Activated naive CD4-positive, alpha-beta T cell treated with anti-CD3 and anti-CD28 coated beads, Interleukin-2, amount 50 U/mL, for 24 hours (primary cell): ENCODE data around the gene HABP4.

Experiments used
- H3K27ac Mint-ChIP-seq: one replicate; pipeline ENCODE4 v1.8.0; 2021; ENCODE audit warnings: mild to moderate bottlenecking, mixed read lengths
- H3K27me3 Mint-ChIP-seq: one replicate; pipeline ENCODE4 v1.8.0; 2021; ENCODE audit warnings: mixed read lengths
- H3K36me3 Mint-ChIP-seq: one replicate; pipeline ENCODE4 v1.8.0; 2021; ENCODE audit warnings: mixed read lengths
- H3K4me1 Mint-ChIP-seq: one replicate; pipeline ENCODE4 v1.8.0; 2021; ENCODE audit warnings: mixed read lengths
- H3K4me3 Mint-ChIP-seq: one replicate; pipeline ENCODE4 v1.8.0; 2021; ENCODE audit warnings: mild to moderate bottlenecking, mixed read lengths
- H3K9me3 Mint-ChIP-seq: one replicate; pipeline ENCODE4 v1.8.0; 2021; ENCODE audit warnings: mixed read lengths

Gene HABP4

DNA sequence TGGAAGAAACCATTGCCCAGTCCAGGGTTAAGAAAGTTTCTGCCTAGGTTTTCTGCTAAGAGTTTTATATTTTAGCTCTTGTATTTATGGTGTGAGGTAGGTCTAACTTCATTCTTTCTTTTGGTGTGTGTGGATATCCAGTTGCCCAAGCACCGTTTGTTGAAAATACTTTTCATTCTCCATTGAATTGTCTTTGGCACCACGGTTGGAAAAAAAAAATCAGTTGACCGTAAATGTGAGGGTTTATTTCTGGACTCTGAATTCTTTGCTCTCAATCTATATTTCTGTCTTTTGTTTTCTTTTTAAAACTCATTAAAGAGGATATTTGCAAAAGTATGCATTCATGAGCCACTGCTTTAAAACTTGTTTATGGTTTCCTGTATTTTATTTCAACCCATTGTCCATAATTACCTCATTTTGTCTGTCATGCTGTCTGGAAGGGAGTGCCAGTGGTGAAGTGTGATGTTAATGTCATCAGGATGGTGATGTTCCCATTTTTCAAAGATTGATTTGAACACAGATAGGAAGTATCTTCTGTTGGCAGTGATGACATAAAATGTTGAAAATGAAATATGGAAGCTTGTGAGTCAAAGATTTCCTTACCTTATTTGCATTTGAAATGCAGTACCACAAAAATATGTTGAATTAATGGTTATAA, 33.9 kb downstream of the HABP4 start:
- Mint-ChIP-seq H3K4me1 (peaks cover 6% of the 10 kb centered on the region), H3K27ac (peak overlapping the region; percentile 79)

DNA sequence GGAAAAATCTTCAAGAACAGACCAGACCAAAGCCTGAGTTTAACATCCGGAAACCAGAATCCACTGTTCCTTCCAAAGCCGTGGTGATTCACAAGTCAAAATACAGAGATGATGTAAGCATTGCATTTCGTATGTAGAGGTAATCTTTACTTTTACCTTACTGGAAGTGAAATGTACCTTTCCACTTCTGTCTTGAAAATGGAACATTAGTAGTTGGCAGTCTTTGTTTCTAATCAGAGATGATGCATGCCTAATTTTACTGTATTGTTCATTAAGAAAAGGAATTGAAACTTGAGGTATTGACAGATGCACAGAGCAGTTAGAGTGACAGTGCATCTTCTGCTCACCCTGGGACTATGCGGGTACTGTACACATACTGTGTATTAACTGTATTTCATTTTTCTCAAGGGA, 34.6 kb downstream of the HABP4 start:
- Mint-ChIP-seq H3K36me3 (peaks cover 12% of the 10 kb centered on the region), H3K27ac (no peak overlapping the region), H3K4me1 (peaks cover 3% of the 10 kb centered on the region), H3K4me3 (no peak overlapping the region), H3K9me3 (no peaks in the 10 kb centered on the region), H3K27me3 (no peaks in the 10 kb centered on the region)

More for the DNA sequence above, 33.9 kb downstream of the HABP4 start:
- Mint-ChIP-seq H3K9me3 (no peaks in the 10 kb centered on the region), H3K36me3 (peaks cover 13% of the 10 kb centered on the region), H3K4me3 (no peak overlapping the region), H3K27me3 (no peaks in the 10 kb centered on the region)

DNA sequence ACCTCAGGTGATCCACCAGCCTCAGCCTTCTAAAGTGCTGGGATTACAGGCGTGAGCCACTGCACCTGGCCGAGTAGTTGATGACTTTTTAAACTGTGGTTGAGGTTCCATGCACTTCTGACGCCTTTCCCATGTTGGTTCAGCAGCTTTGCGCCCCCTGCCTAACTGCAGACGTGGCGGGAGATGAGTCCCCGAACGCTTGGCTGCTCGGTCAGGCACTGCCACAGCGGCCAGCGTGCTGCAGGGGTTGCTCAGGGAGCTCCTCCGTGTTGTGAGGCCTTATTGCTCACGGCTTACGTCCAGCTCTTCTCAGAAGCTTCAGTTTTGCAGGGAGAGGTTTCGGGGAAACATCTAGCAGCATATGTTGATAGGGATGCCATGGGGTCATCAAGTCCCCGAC, 35.3 kb downstream of the HABP4 start:
- peaks cover 13% of the 10 kb centered on the region for H3K36me3 Mint-ChIP-seq
- H3K27ac Mint-ChIP-seq: no peak overlapping the region
- H3K27me3 Mint-ChIP-seq: no peaks in the 10 kb centered on the region
- no peaks in the 10 kb centered on the region for H3K9me3 Mint-ChIP-seq
- no peak overlapping the region for H3K4me3 Mint-ChIP-seq
- peaks cover 3% of the 10 kb centered on the region for H3K4me1 Mint-ChIP-seq

GRCh38 chr9:96486386-96487028, 36.5 kb downstream of the HABP4 start:
- H3K27ac Mint-ChIP-seq: no peak overlapping the region
- peaks cover 7% of the 10 kb centered on the region for H3K4me1 Mint-ChIP-seq
- no peak overlapping the region for H3K4me3 Mint-ChIP-seq
- no peaks in the 10 kb centered on the region for H3K9me3 Mint-ChIP-seq
- H3K27me3 Mint-ChIP-seq: no peaks in the 10 kb centered on the region
- peaks cover 13% of the 10 kb centered on the region for H3K36me3 Mint-ChIP-seq

DNA sequence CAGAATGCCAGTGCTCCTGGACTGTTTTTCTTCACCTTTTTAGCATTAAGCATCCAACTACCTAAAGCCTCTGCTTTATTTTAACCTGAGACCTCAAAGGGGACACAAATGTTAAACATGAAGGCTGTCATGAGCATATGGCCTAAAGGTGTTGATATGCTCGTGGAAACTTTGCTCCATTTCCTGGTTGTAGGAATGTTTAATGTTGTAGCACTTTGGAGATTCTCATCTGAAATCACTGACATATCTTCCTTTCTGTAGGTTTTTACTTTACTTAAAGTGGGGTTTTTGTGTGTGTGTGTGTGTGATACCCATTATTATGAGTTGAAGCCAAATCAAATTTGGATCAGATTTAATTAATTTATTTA, 37.0 kb downstream of the HABP4 start:
- no peak overlapping the region for H3K4me3 Mint-ChIP-seq
- H3K27ac Mint-ChIP-seq: peak overlapping the region; percentile 55
- no peaks in the 10 kb centered on the region for H3K27me3 Mint-ChIP-seq
- peaks cover 15% of the 10 kb centered on the region for H3K36me3 Mint-ChIP-seq
- peaks cover 11% of the 10 kb centered on the region for H3K4me1 Mint-ChIP-seq
- H3K9me3 Mint-ChIP-seq: no peaks in the 10 kb centered on the region

GRCh38 chr9:96487949-96488348, 38.0 kb downstream of the HABP4 start:
- Mint-ChIP-seq H3K27ac (no peak overlapping the region), H3K27me3 (no peaks in the 10 kb centered on the region), H3K4me1 (peaks cover 11% of the 10 kb centered on the region), H3K4me3 (no peak overlapping the region), H3K36me3 (peaks cover 11% of the 10 kb centered on the region), H3K9me3 (no peaks in the 10 kb centered on the region)

DNA sequence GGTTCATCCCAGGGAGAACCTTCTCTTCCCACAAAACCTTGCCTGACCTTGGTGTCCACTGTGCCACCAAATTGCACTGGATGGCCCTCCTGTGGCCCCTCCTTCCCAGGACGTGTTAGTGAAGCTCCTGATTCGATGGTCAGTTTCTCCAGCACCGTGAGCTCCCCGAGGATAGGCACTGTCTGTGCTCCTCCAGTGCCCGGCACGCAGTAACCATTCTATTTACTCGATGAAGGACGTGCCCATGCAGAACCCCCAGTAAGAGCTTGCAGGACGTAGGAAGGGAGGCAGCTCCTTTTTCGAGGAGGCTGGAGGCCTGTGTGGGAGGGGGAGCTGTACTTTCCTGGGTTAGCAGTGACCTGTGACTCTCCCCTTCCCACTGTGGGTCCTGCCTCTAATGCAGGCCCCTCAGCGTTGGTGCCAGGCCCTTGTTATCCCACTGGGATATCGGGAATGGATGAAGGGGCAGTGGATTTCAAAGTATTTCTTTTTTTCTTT, 39.6 kb downstream of the HABP4 start:
- H3K9me3 Mint-ChIP-seq: no peaks in the 10 kb centered on the region
- H3K4me1 Mint-ChIP-seq: peaks cover 8% of the 10 kb centered on the region
- H3K27me3 Mint-ChIP-seq: no peaks in the 10 kb centered on the region
- H3K4me3 Mint-ChIP-seq: no peak overlapping the region
- H3K27ac Mint-ChIP-seq: peak overlapping the region; percentile 66
- H3K36me3 Mint-ChIP-seq: peaks cover 9% of the 10 kb centered on the region

DNA sequence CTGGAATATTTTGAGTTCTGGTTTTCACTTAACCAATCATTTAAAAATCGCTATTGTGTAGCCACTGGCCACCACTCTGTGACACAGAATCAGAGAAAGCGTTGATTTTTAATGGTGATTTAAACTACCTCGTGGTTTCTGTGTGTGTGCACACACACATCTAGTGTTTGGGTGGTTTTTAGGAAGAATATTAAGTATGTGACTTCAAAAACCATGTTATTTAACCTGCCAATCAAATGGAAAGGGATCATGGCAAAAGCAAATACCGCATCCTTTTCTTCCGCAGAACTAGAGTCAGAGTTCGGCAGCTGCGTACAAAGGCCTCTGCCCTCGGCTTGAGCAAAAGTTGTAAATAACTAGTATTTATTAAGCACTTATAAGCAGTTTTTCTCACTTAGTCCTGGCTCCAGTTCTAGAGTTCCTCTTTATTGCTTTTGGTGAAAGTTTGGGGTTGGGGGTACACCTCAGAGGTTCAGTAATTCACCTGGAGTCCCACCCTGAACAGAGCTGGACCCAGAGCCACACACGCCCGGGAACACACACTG, 40.6 kb downstream of the HABP4 start:
- Mint-ChIP-seq H3K36me3 (peaks cover 9% of the 10 kb centered on the region), H3K4me1 (peaks cover 8% of the 10 kb centered on the region), H3K9me3 (no peaks in the 10 kb centered on the region), H3K4me3 (no peak overlapping the region), H3K27ac (no peak overlapping the region), H3K27me3 (no peaks in the 10 kb centered on the region)

GRCh38 chr9:96491079-96491879, 41.3 kb downstream of the HABP4 start:
- peaks cover 8% of the 10 kb centered on the region for H3K4me1 Mint-ChIP-seq
- H3K4me3 Mint-ChIP-seq: no peak overlapping the region
- no peaks in the 10 kb centered on the region for H3K27me3 Mint-ChIP-seq
- H3K27ac Mint-ChIP-seq: peak overlapping the region; percentile 95
- peaks cover 9% of the 10 kb centered on the region for H3K36me3 Mint-ChIP-seq
- no peaks in the 10 kb centered on the region for H3K9me3 Mint-ChIP-seq

DNA sequence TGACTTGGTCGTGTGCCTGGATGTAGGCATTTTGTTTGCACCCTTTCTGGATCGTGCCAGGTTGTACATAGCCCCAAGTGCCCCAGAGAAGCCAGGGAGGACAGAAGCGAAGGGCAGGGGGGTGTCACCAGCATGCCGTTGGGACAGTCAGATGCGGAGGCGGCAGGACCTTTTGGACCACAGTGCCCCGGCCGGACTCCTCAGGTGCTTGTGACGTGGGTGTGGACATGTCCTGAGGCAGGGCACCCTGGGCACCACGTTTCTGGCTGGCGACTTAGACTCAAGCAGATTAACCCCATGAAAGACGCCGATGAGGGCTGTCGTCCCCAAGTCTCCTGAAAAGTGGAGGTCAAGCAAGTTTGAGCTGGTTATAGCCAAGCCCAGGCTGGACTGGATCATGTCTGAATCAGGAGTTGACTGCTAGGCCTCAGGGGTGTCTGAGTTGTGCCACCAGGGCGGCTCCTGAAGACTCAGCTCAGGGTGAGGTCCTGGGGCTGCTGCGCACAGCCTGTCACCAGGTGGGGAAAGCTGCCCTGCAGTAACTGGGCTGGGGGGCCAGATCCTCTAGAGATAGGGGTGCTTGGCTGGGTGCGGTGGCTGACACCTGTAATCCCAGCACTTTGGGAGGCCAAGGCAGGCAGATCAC, 42.0 kb downstream of the HABP4 start:
- H3K27ac Mint-ChIP-seq: peak overlapping the region; percentile 95

DNA sequence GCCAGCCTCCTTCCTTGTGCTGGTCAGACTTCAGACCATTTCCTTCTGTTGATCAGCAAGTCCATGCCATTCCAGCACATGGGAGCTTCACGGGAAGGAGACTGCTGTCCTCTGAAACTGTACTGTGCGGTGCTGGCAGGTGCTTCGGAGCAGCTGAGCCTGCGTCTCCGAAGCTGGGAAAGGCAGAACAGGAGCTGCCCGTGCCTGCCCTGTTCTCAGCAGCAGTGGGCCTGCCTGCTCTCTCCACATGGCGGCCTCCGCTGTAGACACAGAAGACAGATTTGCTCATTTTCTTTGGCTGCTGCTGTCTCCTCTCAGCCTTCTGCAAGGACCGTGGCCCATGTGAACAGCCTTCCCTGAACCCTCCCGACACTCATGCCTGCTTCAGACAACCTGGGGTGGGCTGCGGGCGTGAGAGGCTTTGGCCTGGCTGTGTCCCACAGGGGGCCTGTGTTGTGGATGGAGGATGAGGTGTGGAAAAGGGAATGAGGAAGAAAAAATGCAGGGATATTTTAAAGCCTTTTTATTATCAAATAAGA, 43.1 kb downstream of the HABP4 start:
- H3K36me3 Mint-ChIP-seq: peaks cover 5% of the 10 kb centered on the region
- no peaks in the 10 kb centered on the region for H3K9me3 Mint-ChIP-seq
- no peak overlapping the region for H3K4me3 Mint-ChIP-seq
- H3K4me1 Mint-ChIP-seq: peaks cover 8% of the 10 kb centered on the region
- no peaks in the 10 kb centered on the region for H3K27me3 Mint-ChIP-seq
- H3K27ac Mint-ChIP-seq: no peak overlapping the region

More for the DNA sequence above, 42.0 kb downstream of the HABP4 start:
- no peak overlapping the region for H3K4me3 Mint-ChIP-seq
- no peaks in the 10 kb centered on the region for H3K9me3 Mint-ChIP-seq
- H3K27me3 Mint-ChIP-seq: no peaks in the 10 kb centered on the region
- peaks cover 8% of the 10 kb centered on the region for H3K4me1 Mint-ChIP-seq
- H3K36me3 Mint-ChIP-seq: peaks cover 9% of the 10 kb centered on the region

DNA sequence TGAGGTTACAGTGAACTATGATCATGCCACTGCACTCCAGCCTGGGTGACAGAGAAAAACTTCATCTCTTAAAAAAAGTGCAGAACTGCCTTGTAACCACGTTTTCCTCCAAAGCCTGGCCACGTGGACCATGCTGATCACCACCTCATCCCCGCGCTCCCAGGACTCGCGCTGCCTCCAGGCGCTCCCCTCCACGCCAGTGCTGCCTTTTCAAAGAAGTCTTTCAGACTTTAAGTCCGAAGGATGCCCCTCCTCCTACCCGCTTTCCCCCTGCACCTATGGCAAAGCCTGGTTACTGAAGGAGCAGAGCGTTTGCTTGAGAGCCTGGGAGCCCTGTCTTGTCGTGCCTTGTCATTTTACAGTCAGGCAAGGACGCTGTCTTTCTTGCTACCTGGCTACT, 43.8 kb downstream of the HABP4 start:
- no peak overlapping the region for H3K4me3 Mint-ChIP-seq
- peaks cover 8% of the 10 kb centered on the region for H3K4me1 Mint-ChIP-seq
- no peaks in the 10 kb centered on the region for H3K27me3 Mint-ChIP-seq
- no peaks in the 10 kb centered on the region for H3K9me3 Mint-ChIP-seq
- H3K36me3 Mint-ChIP-seq: peaks cover 5% of the 10 kb centered on the region
- H3K27ac Mint-ChIP-seq: no peak overlapping the region

DNA sequence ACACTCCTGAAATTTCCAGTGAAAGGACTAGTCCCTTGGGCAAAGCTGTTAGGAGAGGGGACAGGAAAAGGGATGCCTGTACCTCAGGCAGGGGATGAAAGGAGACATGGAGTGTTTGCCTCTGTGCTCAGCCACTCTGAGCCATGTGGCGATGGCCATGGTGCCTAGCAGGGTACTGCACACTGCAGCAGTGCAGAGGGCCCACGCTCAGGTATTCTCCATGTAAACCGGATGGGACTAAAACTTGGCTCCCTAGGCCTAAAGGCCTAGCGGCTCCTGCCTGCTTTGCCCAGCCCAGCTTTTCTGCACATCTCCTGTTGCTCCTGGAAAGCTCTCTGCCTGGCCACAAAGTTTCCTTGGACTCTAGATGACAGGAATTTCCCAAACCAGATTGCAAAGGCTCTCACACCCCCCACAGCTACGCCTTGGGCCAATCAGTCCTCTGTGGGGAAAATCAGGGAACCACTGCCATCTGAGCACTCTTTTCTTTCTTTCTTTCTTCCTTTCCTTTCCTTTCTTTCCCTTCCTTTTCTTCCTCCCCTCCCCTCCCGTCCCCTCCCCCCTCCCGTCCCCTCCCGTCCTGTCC, 44.3 kb downstream of the HABP4 start:
- Mint-ChIP-seq H3K9me3 (no peaks in the 10 kb centered on the region), H3K36me3 (peaks cover 5% of the 10 kb centered on the region), H3K4me3 (no peak overlapping the region), H3K27ac (no peak overlapping the region), H3K27me3 (no peaks in the 10 kb centered on the region), H3K4me1 (peaks cover 8% of the 10 kb centered on the region)

DNA sequence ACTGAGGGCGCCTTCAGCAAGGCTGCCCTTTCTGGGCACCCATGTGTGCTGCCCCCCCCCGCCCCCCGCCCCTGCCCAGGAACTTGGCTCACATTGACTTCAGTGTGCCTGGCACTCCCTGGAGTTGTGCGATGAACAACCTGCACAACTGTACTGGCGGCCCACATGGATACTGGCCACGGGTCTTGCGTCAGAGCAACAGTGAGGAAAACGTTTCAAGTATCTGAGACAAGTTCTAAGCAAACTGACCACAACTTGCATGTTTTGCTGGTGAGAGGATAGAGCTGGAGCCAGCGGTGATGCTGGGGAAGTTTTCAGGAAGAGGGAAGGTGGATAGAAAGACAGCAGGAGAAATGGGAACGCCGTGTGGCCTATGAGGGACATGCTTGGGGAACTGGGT, 45.4 kb downstream of the HABP4 start:
- Mint-ChIP-seq H3K36me3 (peaks cover 2% of the 10 kb centered on the region), H3K27ac (no peak overlapping the region), H3K27me3 (no peaks in the 10 kb centered on the region), H3K9me3 (no peaks in the 10 kb centered on the region), H3K4me3 (no peak overlapping the region), H3K4me1 (peaks cover 8% of the 10 kb centered on the region)
